ENCODE data around the gene PRKRIP1.

The PRKRIP1 gene

DNA sequence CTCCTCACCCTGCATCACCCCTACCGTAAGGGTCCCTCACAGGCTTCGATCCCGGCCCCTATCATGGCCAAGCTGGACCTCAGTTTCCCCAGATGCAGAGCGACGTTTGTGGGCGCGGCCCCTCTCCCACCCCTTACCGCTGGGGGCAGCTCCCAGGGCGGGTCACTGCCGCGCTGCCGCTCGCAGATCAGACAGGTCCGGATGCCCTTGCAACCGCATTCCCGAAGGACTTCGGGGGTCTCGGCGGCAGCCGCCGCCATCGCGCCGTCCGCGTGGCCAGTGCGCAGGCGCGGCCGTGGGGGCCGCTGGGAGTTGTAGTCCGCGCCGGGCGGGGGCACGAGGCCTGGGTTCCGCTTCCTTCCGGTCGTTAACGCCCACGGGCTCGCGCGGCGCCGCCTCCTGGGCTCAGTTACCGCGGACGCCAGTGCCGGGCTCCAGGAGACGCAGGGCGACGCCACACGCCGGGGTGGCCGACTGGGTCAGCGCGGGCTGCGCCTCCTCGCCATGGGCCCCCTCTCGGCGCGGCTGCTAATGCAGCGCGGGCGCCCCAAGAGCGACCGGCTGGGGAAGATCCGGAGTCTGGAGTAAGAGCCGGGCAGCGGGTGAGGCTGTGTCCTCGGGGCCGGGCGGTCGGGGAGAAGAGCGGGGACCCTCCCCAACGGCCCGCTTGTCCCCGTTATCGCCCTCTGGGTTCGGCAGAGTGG lies 68.6 kb downstream of the PRKRIP1 start, which contains the start of the genes ALKBH4 and LRWD1:
ALKBH4 (minus strand) TSS at position 287 of the 704 bp plus-strand sequence; CDS start at position 260, 27 bp downstream.
LRWD1 (plus strand) TSS at position 408 of the 704 bp plus-strand sequence; CDS start at position 505, 97 bp downstream.
- H3K4me3 ChIP-seq (ENCODE audit: low read depth, low read length): peak within 1 kb of the TSS; percentile 86
- DNase-seq (ENCODE audit: low read depth): peak; percentile 97
- TF ChIP-seq POLR2A (IDR thresholded peaks at IDR 0.05; ENCODE audit: extremely low read depth, insufficient read length) (peak; percentile 78), MAX (IDR thresholded peaks at IDR 0.05; ENCODE audit: low read depth, low read length) (peak; percentile 90), MYC (IDR thresholded peaks at IDR 0.05; ENCODE audit: low read depth, low read length) (peak; percentile 98)
- TF ChIP-seq, protein P1, sequence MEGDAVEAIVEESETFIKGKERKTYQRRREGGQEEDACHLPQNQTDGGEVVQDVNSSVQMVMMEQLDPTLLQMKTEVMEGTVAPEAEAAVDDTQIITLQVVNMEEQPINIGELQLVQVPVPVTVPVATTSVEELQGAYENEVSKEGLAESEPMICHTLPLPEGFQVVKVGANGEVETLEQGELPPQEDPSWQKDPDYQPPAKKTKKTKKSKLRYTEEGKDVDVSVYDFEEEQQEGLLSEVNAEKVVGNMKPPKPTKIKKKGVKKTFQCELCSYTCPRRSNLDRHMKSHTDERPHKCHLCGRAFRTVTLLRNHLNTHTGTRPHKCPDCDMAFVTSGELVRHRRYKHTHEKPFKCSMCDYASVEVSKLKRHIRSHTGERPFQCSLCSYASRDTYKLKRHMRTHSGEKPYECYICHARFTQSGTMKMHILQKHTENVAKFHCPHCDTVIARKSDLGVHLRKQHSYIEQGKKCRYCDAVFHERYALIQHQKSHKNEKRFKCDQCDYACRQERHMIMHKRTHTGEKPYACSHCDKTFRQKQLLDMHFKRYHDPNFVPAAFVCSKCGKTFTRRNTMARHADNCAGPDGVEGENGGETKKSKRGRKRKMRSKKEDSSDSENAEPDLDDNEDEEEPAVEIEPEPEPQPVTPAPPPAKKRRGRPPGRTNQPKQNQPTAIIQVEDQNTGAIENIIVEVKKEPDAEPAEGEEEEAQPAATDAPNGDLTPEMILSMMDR (IDR thresholded peaks at IDR 0.05; ENCODE audit: low read depth, low read length): no peak

DNA sequence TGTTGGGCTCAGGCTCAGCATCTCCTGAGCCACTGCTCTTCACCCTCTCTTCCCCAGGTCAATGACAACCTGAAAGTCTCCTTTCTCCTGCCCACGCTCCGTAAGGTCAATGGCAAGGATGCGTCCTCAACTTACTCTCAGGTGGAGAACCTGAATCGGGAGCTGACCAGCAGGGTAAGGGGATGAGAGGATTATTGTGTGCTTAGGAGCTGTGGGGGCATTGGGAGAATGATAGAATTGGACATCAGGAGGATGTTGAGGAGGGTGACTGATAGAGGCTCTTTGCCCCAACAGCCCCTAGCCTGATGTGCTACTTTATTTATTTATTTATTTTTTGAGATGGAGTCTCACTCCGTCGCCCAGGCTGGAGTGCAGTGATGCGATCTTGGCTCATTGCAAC lies 69.9 kb downstream of the PRKRIP1 start:
- peak overlapping the region; percentile 86 for H3K4me3 ChIP-seq (ENCODE audit: low read depth, low read length)
- no peak for DNase-seq (ENCODE audit: low read depth)
- TF ChIP-seq POLR2A (IDR thresholded peaks at IDR 0.05; ENCODE audit: extremely low read depth, insufficient read length): no peak
- TF ChIP-seq MAX (IDR thresholded peaks at IDR 0.05; ENCODE audit: low read depth, low read length): no peak
- TF ChIP-seq, protein P1 (IDR thresholded peaks at IDR 0.05; ENCODE audit: low read depth, low read length): no peak
- no peak for TF ChIP-seq MYC (IDR thresholded peaks at IDR 0.05; ENCODE audit: low read depth, low read length)

GRCh38 chr7:102467581-102468477 lies 71.7 kb downstream of the PRKRIP1 start:
- H3K4me3 ChIP-seq (ENCODE audit: low read depth, low read length): no peak overlapping the region
- no peak for DNase-seq (ENCODE audit: low read depth)
- TF ChIP-seq, protein P1 (IDR thresholded peaks at IDR 0.05; ENCODE audit: low read depth, low read length): no peak
- no peak for TF ChIP-seq MYC (IDR thresholded peaks at IDR 0.05; ENCODE audit: low read depth, low read length)
- no peak for TF ChIP-seq MAX (IDR thresholded peaks at IDR 0.05; ENCODE audit: low read depth, low read length)
- TF ChIP-seq POLR2A (IDR thresholded peaks at IDR 0.05; ENCODE audit: extremely low read depth, insufficient read length): no peak

DNA sequence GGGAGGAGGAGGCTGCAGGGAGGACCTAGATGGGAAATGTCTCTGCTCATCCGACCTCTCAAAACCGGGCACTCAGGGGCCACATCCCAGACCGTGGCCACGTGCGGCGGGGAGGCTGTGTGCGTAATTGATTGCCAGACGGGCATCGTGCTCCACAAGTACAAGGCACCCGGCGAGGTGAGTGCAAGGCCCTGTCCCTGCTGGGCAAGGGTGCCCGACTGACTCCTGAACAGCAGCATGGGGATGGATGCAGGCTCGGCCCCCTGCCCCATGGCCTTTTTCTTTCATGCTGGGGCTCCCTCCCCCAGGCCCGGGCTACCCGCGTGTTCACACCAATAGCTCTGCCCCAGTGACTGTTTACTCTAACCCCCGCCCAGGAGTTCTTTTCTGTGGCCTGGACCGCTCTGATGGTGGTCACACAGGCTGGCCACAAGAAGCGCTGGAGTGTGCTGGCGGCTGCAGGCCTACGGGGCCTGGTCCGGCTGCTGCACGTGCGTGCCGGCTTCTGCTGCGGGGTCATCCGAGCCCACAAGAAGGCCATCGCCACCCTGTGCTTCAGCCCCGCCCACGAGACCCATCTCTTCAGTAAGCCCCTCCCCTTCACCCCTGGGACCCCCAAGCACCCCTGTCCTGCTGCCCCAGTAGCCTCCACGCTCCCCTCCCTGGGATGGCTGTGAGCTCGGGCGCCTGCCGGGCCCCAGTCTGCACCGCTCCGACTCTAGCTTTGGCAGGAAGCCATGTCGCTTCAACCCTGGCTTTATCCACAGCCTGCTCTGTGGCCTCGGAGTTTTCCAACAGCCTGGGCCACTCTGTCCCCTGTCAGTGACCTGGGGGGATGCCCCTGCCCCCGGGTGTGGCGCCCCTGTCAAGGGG lies 72.6 kb downstream of the PRKRIP1 start:
- TF ChIP-seq, protein P1 (IDR thresholded peaks at IDR 0.05; ENCODE audit: low read depth, low read length): no peak
- no peak for TF ChIP-seq MAX (IDR thresholded peaks at IDR 0.05; ENCODE audit: low read depth, low read length)
- no peak for TF ChIP-seq POLR2A (IDR thresholded peaks at IDR 0.05; ENCODE audit: extremely low read depth, insufficient read length)
- TF ChIP-seq MYC (IDR thresholded peaks at IDR 0.05; ENCODE audit: low read depth, low read length): no peak
- H3K4me3 ChIP-seq (ENCODE audit: low read depth, low read length): no peak overlapping the region
- no peak for DNase-seq (ENCODE audit: low read depth)

Measured in NB4 (cell line).